Left ventricle myocardium inferior (tissue), 1 donor: ENCODE results near the gene GDF10. TPM values are rescaled to one million over a fixed set of nuclear protein-coding genes. Genes with fewer than 3 reads are reported as not detected.

ENCODE experiments used
- DNase-seq: peaks from one replicate; pipeline ENCODE4 v3.0.0-alpha.2; 2020
- H3K27ac ChIP-seq: fragments of 200-600 bp; replicated peaks from 2 replicates; pipeline ENCODE4 v1.8.0; 2021
- H3K27me3 ChIP-seq: fragments of 200-600 bp; 2 replicates; pipeline ENCODE4 v1.8.0; 2021; ENCODE audit warnings: low read depth
- H3K36me3 ChIP-seq: fragments of 200-600 bp; 2 replicates; pipeline ENCODE4 v1.8.0; 2021
- H3K4me1 ChIP-seq: fragments of 200-600 bp; 2 replicates; pipeline ENCODE4 v1.8.0; 2021
- H3K4me3 ChIP-seq: fragments of 200-600 bp; 2 replicates; pipeline ENCODE4 v1.8.0; 2021; ENCODE audit warnings: mild to moderate bottlenecking, moderate library complexity
- H3K9me3 ChIP-seq: fragments of 200-600 bp; replicated peaks from 2 replicates; pipeline ENCODE4 v1.8.0; 2021
- intact Hi-C: fragments of 100-400 bp; cut with micrococcal nuclease; formaldehyde crosslinking; loops from one replicate; pipeline ENCODE4 v1.11.0; 2022
- total RNA-seq: library from RNA; stranded (reverse); fragmentation: NEBNext Ultra II Directional; extraction: Animal tissue kit (Norgen Biotek cat#: 25700); gene quantifications from one replicate; pipeline ENCODE4 v1.2.1, GENCODE V29; 2021
- TF ChIP-seq, protein P1 (sequence below): fragments of 200-600 bp; IDR thresholded peaks from 2 replicates; pipeline ENCODE4 v1.8.0; 2021; ENCODE audit warnings: antibody characterized with exemption, mild to moderate bottlenecking, borderline replicate concordance
- donor health status: DM: no; HTN: yes; CAD: no; lungs with severe emphysema.

GDF10 gene
- total RNA-seq, 1 donor from 2014 or later = 0.22 TPM

DNA sequence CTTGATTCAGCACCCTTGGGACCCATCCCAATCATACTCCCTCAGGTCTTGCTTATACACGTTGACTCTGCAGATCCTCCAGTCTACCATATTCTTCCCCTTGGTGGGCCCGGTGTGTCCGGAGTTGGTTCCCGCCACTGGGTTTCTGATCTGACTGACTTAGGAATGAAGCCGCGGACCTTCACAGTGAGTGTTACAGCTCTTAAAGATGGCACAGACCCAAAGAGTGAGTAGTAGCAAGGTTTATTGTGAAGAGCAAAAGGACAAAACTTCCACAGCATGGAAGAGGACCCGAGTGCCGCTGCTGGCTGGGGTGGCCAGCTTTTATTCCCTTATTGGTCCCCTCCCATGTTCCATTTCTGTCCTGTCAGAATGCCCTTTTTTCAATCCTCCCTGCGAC, 5.9 kb upstream of the GDF10 start:
- no peaks in the 10 kb centered on the region for H3K36me3 ChIP-seq
- TF ChIP-seq, protein P1, sequence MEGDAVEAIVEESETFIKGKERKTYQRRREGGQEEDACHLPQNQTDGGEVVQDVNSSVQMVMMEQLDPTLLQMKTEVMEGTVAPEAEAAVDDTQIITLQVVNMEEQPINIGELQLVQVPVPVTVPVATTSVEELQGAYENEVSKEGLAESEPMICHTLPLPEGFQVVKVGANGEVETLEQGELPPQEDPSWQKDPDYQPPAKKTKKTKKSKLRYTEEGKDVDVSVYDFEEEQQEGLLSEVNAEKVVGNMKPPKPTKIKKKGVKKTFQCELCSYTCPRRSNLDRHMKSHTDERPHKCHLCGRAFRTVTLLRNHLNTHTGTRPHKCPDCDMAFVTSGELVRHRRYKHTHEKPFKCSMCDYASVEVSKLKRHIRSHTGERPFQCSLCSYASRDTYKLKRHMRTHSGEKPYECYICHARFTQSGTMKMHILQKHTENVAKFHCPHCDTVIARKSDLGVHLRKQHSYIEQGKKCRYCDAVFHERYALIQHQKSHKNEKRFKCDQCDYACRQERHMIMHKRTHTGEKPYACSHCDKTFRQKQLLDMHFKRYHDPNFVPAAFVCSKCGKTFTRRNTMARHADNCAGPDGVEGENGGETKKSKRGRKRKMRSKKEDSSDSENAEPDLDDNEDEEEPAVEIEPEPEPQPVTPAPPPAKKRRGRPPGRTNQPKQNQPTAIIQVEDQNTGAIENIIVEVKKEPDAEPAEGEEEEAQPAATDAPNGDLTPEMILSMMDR = no peak
- DNase-seq = no peak
- no peak overlapping the region for H3K27ac ChIP-seq
- no peak overlapping the region for H3K4me3 ChIP-seq
- intact Hi-C loops = no loop called here
- peaks cover 37% of the 10 kb centered on the region for H3K27me3 ChIP-seq
- H3K4me1 ChIP-seq = no peaks in the 10 kb centered on the region
- no peaks in the 10 kb centered on the region for H3K9me3 ChIP-seq

DNA sequence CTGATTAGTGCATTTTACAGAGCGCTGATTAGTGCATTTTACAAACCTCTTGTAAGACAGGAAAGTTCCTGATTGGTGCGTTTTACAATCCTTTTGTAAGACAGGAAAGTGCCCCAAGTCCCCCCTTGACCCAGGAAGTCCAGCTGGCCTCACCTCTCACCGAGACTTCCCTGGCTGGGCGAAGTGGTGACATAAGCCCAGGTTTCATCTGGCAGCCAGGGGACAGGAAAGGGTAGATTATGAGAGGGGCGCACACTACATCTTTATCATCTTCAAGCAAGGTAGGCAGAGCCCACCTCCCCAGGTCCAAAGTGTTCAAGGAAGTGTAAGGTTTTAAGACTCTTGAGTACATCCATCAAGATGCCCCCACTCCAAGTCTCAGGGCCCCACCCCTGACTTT, 5.5 kb upstream of the GDF10 start:
- no peaks in the 10 kb centered on the region for H3K9me3 ChIP-seq
- no peak overlapping the region for H3K4me3 ChIP-seq
- intact Hi-C loops = no loop called here
- DNase-seq = no peak
- H3K36me3 ChIP-seq = no peaks in the 10 kb centered on the region
- peaks cover 41% of the 10 kb centered on the region for H3K27me3 ChIP-seq
- no peak overlapping the region for H3K27ac ChIP-seq
- peaks cover 4% of the 10 kb centered on the region for H3K4me1 ChIP-seq
- TF ChIP-seq, protein P1 = no peak

DNA sequence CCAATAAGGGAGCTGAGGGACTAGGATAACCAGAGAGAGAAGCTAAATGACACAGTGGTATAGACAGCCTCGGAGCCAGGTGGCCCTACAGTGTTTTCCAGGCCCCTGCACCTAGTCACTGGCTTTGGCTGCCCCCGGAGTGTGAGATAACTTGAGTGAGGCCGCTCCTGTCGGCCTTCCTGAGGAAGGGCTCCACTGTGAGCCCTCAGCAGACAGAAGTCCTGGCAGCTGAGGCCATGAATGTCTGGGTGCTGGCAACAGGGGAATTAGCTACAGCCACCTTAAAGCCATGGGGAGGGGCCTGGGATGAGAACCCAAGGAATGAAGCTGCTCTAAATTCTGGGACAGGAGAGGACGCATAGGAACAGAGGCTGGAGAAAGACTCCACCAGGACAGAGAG, 4.6 kb upstream of the GDF10 start:
- Histone ChIP-seq H3K9me3 (no peaks in the 10 kb centered on the region), H3K36me3 (no peaks in the 10 kb centered on the region), H3K4me1 (peaks cover 11% of the 10 kb centered on the region), H3K27ac (no peak overlapping the region), H3K4me3 (no peak overlapping the region), H3K27me3 (peaks cover 51% of the 10 kb centered on the region)
- TF ChIP-seq, protein P1 = no peak
- no peak for DNase-seq
- intact Hi-C loops = no loop called here

DNA sequence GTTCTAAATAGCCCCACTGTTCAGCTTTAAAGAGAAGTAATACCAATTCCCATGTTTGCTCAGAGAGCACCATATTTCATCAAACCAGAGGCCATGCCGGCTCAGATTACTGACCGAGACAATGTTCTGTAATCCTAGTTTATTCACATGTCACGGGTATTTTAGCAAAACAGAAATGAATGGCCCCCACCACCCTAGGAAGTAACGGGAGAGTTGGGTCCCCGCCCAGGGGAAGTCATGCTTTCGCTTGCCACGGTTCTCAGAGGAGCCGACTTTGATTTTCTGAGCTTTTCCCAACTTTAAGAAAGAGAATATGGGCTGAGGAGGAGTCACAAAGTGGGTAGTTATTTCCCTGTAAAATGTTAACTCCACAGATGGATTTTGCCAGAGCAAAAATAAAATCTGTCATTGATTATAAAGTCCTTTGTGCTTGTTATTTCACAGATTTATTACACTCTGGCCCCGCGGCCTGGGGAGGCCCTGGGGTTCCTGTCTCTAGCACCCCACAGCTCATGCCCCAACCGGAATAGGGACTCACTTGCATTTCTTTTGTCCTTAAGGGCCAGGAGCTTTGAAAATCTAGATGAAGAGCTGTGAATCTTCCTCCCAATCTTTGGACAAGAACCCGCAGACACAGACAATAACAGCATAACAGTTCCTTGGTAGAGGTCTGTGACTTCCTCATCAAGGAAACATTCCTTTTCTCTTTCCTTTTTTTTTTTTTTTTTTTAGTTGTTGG, 3.7 kb upstream of the GDF10 start:
- TF ChIP-seq, protein P1 = no peak
- Histone ChIP-seq H3K27me3 (peaks cover 60% of the 10 kb centered on the region), H3K27ac (no peak overlapping the region), H3K4me1 (peaks cover 17% of the 10 kb centered on the region), H3K36me3 (no peaks in the 10 kb centered on the region), H3K9me3 (no peaks in the 10 kb centered on the region), H3K4me3 (no peak overlapping the region)
- intact Hi-C loops = no loop called here
- no peak for DNase-seq

DNA sequence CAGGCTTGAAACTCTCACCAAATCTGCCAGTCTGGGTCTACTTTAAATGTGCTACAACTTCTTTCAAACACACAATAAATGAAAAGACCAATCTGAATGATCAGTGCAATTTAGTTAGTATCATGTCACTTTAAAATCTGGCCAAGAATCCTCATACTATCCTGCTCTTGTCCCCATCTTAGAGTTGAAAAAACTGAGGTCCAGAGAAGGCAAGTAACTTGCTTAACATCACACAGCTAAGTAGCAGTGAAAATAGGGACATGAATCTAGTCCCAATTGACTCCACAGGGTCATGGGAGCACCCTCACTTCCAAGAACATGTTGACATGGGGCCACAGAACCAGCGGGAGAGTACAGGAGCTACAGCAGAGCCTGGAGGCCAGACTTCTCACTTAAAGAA, 3.1 kb upstream of the GDF10 start:
- Histone ChIP-seq H3K4me3 (no peak overlapping the region), H3K4me1 (peaks cover 17% of the 10 kb centered on the region), H3K36me3 (no peaks in the 10 kb centered on the region), H3K27me3 (peaks cover 66% of the 10 kb centered on the region), H3K27ac (no peak overlapping the region), H3K9me3 (no peaks in the 10 kb centered on the region)
- DNase-seq = no peak
- intact Hi-C loops = no loop called here
- TF ChIP-seq, protein P1 = no peak
